Measurements from ENCODE around the gene PLD1.

The PLD1 gene

DNA sequence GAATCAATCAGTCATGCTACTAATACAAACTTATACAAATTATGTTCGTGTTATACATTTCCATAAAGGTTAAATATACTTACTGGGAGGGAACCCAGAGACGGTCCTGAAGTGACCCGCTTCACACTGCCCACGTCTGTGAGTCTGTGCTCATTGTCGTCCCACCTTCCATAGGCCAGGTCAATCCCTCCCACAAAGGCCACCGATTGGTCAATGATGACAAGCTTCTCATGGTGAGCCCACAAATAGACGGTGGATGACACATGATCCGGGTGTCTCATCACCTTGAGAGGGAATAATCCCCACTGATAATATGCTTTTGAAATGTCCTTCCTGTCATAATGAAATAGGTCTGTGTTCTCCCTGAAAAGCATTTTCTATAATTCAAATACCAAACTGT lies 121.7 kb downstream of the PLD1 start:
- DNase-seq, result no peak

DNA sequence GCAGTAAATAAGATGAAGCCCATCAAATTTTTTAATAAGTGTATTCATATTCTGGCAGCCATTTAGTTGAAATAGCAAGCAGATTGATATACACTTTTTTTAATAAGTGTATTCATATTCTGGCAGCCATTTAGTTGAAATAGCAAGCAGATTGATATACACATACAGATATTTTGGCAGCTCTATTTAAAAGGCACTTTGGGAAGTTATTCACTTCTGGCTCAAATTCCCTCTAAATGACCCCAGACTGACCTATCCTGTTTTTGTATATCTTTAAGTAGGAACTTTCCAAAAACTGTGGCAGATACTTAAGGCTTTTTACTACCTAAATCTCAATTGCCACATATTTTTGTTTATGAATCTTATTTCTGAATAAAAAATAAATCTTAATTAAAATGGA lies 122.3 kb downstream of the PLD1 start:
- no peak for DNase-seq

GRCh38 chr3:171687581-171687980 lies 122.7 kb downstream of the PLD1 start:
- no peak for DNase-seq

DNA sequence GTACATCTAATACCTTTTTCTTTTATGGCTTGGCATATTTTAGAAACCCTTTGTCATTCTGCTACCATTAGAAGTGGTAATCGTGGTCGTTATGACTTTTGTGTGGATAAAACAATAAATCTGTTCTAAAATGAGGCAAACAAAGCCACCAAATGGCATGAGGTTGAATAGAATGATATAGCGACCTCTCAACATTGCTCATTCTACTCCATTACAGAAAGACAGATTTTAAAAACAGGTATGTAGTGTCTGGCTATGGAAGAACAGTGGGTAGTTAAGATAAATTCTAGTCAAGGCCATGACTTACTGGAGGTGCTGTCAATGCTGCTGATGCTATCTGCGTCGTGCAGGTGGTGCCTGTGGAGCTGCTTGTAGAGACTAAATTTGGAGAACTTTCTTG lies 123.2 kb downstream of the PLD1 start:
- no peak for DNase-seq

- DNase-seq, result no peak
Observed at GRCh38 chr3:171685116-171685895, 125.0 kb downstream of the PLD1 start.

- no peak for DNase-seq
Observed at GRCh38 chr3:171684221-171684620, 126.1 kb downstream of the PLD1 start.

DNA sequence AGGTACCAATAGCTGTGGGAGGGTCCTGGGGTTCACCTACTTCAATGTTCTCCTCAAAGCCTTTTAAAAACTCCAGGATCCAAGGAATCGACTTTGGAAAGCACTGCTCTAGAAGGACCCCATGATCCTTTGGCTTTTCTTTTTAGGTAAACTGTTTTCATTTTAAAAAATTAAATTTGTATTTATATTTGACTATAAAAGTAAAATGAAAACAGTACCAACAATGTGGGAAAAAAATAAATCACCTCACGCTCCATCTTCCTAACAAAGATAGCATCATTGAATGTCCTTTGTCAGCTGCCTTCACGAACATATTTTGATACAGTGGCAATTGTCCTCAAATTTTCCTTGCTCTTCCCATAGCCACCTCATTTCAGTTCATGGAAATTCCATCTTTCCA lies 127.5 kb downstream of the PLD1 start:
- no peak for DNase-seq

- DNase-seq, result no peak
Observed at GRCh38 chr3:171680726-171681411, 129.4 kb downstream of the PLD1 start.

- DNase-seq, result no peak
Observed at GRCh38 chr3:171678971-171679492, 131.3 kb downstream of the PLD1 start.

- DNase-seq, result no peak
Observed at GRCh38 chr3:171677706-171678105, 132.6 kb downstream of the PLD1 start.

DNA sequence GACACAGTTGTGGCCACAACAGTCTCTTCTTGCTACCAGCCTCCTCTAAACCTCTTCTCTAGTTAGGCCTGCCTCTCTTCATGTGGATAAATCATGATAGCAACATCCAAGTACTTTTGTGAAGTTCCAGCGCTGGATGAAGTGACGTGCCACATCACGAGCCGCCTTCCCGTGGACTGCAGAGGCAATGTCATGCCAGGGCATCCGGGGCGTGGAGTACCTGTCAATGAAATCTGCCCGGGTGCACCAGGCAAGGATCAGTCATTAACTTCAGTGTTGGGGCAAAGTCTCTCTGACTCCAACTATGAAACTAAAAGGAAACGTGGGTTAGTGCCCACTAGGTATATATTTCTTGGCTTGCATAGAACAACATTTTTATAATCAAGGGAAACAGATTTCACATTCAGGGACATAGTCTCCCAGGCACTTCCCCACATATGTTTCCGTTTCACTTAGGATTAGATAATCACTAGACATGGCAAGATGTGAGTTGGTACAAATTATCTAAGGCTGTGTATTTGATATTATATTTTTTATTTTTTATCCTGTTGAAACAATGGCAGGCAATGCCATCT lies 133.6 kb downstream of the PLD1 start:
- no peak for DNase-seq

DNA sequence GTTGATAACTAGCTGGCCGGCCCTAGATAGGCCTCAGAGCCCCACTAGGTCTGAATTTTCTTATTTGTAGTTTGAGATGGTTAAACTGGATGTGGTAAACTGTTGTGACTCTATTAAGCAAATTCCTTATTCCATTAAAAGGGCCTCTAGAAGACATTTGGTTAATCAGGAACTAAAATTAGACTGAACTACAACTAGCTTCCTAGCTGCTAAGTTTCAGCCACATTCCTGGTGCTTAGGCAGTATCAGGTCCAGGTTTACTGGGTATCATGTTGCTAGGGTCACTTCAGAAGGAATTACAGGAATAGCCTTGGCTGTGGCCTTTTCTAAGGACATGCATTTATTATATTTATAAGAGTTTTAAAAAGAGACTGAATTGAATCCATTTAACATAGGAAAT lies 136.3 kb downstream of the PLD1 start:
- DNase-seq, result no peak

DNA sequence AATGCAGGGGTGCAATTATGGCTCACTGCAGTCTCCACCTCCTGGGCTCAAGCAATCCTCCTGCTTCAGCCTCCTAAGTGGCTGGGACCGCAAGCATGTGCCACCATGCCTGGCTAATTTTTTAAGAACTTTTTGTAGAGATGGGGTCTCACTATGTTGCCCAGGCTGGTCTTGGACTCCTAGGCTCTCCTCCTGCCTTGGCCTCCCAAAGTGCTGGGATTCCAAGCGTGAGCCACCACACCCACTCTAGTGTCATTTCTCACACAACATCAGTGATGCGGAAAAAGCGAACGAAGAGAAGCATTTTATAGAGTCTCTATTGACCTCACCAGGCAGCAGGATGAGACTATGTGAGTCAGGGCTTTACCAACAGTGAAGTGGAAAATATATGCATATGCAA lies 137.7 kb downstream of the PLD1 start:
- no peak for DNase-seq

- DNase-seq, result no peak
Observed at GRCh38 chr3:171672124-171672523, 138.2 kb downstream of the PLD1 start.

GRCh38 chr3:171671709-171672108 lies 138.6 kb downstream of the PLD1 start:
- no peak for DNase-seq

DNA sequence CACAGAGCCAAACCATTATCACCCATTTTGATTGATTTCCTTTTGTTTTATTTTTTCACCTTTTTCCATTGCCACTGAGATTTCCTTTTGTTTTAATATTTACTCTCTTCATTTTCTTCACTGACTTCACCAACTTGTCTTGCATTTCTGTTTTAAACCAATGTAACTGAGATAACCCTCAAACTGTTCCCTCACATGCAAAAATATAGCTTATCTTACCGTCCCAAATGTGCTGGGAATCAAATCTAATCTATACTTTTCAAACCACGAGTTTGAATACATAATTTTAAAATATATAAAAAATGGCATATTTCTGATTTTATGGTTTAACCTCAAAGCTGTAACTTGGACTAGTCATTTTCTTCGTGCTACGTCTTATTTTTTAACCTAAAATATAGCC lies 143.8 kb downstream of the PLD1 start:
- no peak for DNase-seq

- no peak for DNase-seq
Observed at GRCh38 chr3:171663805-171664204, 146.5 kb downstream of the PLD1 start.

- no peak for DNase-seq
Observed at GRCh38 chr3:171661484-171661883, 148.8 kb downstream of the PLD1 start.

- no peak for DNase-seq
Observed at GRCh38 chr3:171660188-171660587, 150.1 kb downstream of the PLD1 start.

- no peak for DNase-seq
Observed at GRCh38 chr3:171658841-171659240, 151.4 kb downstream of the PLD1 start.

DNA sequence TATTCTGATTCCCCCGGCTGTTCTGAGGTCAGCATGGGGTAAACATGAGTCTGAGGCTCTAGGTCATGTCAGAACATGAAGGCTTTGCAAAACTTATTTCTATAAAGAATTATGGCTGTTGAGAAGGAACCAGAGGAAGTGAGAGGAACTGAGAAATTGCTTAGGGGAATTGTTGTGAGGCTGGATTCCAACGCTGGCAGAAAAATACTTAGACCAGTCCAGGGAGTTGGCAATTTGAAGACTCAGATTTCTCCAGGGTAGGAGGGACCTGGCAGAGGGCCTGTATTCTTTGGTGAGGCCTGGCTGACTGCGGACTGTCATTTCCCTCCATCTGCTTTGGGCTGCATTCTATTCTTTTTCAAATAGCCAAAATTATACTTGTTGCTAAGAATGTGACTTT lies 155.5 kb downstream of the PLD1 start:
- no peak for DNase-seq

DNA sequence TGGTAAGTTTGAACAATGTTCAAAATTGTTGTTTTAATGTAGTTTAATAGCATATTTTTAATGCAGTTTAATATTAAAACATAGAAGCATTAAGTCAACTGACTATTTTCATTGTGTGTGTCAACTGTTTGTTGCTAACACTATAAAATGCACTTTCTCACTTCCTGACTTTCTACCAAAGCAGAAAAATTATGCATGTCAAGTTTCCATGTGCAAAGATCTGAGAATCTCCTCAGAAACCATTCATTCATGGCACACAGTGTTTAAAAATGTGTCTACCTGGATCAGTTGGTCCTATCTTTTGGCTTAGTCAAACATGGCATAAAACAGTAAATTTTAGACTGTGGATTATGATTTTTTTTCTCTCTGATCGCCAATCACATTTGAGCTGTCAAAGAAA lies 156.0 kb downstream of the PLD1 start:
- no peak for DNase-seq

DNA sequence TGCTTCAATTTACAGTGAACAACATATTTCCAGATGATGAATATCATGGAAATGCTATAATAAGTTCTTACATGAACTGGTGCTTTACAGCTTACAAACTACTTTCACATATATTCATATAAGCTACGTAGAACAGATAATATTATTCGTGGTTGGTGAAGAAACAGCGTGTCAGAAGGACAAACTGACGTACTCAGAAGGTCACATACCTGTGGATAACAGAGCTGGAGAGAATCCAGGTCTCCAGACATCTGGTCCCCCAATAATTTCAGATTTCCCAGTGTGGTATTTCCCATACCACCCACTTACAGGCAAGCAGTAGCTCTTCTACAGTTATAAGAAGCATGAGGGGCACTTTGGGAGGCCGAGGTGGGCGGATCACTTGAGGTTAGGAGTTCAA lies 156.6 kb downstream of the PLD1 start:
- no peak for DNase-seq

- no peak for DNase-seq
Observed at GRCh38 chr3:171652932-171653331, 157.4 kb downstream of the PLD1 start.
